Neutrophil (primary cell): Measurements from ENCODE around the gene SLC9A5.

Experiments
- H3K27ac ChIP-seq: fragments of 200-600 bp; sonication (generic); 2 replicates; pipeline ENCODE4 v1.5.1; 2016; ENCODE audit warnings: mild to moderate bottlenecking, moderate library complexity
- H3K27me3 ChIP-seq: fragments of 200-600 bp; sonication (generic); 2 replicates; pipeline ENCODE4 v1.6.0; 2016; ENCODE audit warnings: mild to moderate bottlenecking
- H3K36me3 ChIP-seq: fragments of 200-600 bp; sonication (generic); 2 replicates; pipeline ENCODE4 v1.5.1; 2017
- H3K4me1 ChIP-seq, 2 experiments: fragments of 200-600 bp in 1 of 2; sonication (generic) in 1 of 2; 1 replicate in 1 of 2; 2 replicates in 1 of 2; pipeline versions ENCODE4 v1.5.1 to v1.6.1; 2013 to 2016; ENCODE audit warnings: low read depth in 1 of 2, low read length in 1 of 2, mild to moderate bottlenecking in 1 of 2, moderate library complexity in 1 of 2; ENCODE audit not compliant: control insufficient read depth in 1 of 2, insufficient read depth in 1 of 2
- H3K4me3 ChIP-seq, 2 experiments: fragments of 200-600 bp in 1 of 2; sonication (generic) in 1 of 2; 1 replicate in 1 of 2; 2 replicates in 1 of 2; pipeline ENCODE4 v1.5.1; 2013 to 2016; ENCODE audit warnings: low read depth in 1 of 2, low read length in 1 of 2, mild to moderate bottlenecking in 1 of 2, moderate library complexity in 1 of 2
- H3K9me3 ChIP-seq: fragments of 200-600 bp; sonication (generic); 2 replicates; pipeline ENCODE4 v1.5.1; 2016
- TF ChIP-seq, protein P1 (sequence below): fragments of 200-600 bp; sonication (generic); IDR thresholded peaks from 2 replicates; pipeline ENCODE4 v1.5.1; 2016; ENCODE audit warnings: antibody characterized with exemption

Gene SLC9A5

DNA sequence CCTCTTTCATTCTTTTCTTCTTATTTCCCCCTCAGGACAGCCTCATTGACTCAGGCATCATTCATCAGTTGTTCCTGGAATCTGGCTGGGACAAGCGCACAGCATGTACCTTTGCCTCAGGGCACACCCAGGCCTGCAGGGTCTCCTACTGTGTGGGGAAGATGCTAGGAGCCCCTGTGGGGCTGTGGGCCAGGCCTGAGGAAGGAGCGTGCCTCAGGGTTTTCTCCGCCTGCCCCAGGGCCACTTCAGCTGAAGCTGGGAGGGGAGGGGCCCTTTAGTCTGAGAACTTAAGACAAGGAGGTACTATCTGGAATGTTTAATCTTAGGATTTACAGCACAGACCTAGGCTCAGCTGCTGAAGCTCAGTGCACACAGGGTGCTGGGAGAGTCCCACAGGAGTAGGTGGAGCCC is 41.9 kb upstream of the SLC9A5 start:
- TF ChIP-seq, protein P1, sequence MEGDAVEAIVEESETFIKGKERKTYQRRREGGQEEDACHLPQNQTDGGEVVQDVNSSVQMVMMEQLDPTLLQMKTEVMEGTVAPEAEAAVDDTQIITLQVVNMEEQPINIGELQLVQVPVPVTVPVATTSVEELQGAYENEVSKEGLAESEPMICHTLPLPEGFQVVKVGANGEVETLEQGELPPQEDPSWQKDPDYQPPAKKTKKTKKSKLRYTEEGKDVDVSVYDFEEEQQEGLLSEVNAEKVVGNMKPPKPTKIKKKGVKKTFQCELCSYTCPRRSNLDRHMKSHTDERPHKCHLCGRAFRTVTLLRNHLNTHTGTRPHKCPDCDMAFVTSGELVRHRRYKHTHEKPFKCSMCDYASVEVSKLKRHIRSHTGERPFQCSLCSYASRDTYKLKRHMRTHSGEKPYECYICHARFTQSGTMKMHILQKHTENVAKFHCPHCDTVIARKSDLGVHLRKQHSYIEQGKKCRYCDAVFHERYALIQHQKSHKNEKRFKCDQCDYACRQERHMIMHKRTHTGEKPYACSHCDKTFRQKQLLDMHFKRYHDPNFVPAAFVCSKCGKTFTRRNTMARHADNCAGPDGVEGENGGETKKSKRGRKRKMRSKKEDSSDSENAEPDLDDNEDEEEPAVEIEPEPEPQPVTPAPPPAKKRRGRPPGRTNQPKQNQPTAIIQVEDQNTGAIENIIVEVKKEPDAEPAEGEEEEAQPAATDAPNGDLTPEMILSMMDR: no peak
- H3K27me3 ChIP-seq: no peaks in the 10 kb centered on the region
- H3K4me1 ChIP-seq: no peaks in the 10 kb centered on the region
- H3K9me3 ChIP-seq: no peaks in the 10 kb centered on the region
- H3K4me3 ChIP-seq: no peak overlapping the region
- H3K36me3 ChIP-seq: peaks cover 70% of the 10 kb centered on the region
- no peak overlapping the region for H3K27ac ChIP-seq

GRCh38 chr16:67207249-67208091 is 41.3 kb upstream of the SLC9A5 start:
- TF ChIP-seq, protein P1: no peak
- Histone ChIP-seq H3K4me3 (no peak overlapping the region), H3K36me3 (peaks cover 64% of the 10 kb centered on the region), H3K4me1 (no peaks in the 10 kb centered on the region), H3K27ac (no peak overlapping the region), H3K27me3 (no peaks in the 10 kb centered on the region), H3K9me3 (no peaks in the 10 kb centered on the region)

DNA sequence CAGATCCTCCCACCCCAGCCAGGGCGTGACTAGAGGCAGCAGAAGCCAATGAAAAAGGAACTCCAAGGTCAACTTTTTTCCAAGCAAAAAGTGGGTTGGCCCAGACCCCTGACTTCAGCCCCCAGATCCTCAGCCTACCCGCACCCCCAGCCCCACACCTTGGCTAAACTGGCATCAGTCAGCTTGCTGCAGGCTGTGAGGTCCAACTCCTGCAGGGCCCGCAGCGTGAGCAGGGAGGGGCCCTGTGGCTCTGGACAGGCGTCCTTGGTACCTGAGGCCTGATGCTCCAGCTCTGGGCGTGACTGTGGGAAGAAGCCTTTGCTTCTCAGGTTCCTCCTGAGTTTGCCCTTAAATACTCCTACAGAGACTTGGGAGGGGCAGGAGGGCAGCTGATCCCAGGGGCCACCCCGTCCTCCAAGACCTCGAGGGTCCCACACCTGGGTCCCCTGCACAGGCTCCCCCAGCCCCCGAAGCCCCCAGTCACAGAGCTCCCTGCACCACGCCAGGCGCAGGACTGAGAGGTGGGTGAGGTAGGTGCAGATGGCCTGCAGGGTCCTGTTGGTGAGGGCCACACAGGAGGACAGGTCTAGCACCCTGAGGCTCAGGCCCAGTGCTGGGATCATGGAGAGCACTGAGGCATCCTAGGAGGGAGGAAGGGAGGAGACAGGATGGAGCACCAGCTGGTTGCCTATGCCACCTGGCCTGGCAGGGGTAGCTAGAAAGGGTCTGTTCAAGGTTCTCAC is 40.5 kb upstream of the SLC9A5 start:
- Histone ChIP-seq H3K27me3 (no peaks in the 10 kb centered on the region), H3K36me3 (peaks cover 55% of the 10 kb centered on the region), H3K4me1 (peaks cover 7 to 8% of the 10 kb centered on the region in 2 experiments), H3K27ac (no peak overlapping the region), H3K9me3 (no peaks in the 10 kb centered on the region), H3K4me3 (no peak overlapping the region)
- TF ChIP-seq, protein P1: no peak

DNA sequence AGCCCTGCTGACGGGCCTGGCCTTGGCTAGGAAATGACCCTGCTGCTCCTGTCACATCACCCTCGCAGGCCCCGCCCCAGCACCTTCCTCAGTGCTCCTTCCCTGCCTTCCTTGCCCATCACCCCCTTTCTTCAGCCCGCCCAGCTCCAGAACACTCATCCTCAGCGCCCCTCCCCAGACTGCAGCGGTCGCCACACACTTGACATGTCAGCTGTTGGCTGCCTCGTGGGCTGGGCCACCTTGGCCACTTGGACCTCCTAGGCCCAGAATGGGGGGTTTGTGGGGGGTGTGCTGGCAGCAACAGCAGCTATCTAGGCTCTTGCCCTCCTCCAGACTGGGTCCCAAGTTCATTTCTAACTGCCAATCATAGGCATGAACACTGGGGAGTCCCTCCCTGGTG is 39.2 kb upstream of the SLC9A5 start:
- Histone ChIP-seq H3K36me3 (peaks cover 43% of the 10 kb centered on the region), H3K9me3 (no peaks in the 10 kb centered on the region), H3K27ac (no peak overlapping the region), H3K27me3 (no peaks in the 10 kb centered on the region), H3K4me1 (peaks cover 9% of the 10 kb centered on the region in 2 experiments), H3K4me3 (no peak overlapping the region)
- TF ChIP-seq, protein P1: no peak

DNA sequence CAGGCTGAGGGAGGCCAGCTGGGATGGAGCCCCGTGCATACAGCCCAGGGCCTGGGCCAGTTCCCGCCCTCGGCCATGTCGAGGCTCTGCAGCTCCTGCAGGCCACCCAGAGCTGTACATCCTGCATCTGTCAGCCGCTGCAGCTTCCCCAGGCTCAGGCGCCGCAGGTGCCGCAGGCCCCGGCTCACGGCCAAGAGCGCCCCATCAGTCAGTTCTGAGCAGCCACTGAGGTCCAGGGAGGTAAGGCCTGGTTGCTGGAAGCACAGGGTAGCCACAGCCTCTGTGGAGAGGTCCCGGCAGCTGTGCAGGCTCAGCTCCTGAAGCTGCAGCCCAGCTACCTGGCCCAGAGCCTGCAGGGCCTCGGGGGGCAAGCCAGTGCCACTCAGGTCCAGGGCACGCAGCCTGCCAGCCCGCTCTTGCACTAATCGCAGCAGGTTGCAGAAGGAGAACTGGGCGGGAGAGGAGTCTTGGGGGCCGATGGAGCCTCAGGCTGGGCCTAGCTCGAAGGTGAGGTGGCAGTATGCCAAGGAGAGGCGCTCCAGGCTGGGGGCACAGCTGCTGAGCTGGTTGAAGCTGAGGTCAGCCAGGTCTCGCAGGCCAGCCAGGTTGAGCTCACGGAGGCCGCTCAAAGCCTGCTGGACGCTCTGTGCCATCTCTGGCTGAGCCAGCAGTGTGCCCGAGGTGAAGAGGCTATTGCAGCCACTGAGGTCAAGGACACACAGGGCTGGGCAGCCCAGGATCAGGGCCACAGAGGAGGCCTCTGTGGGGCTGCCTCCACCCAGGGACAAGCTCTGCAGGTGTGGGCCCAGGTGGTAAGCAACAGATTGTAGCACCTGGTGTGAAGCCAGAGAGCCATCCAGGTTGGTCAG is 38.5 kb upstream of the SLC9A5 start:
- Histone ChIP-seq H3K27me3 (no peaks in the 10 kb centered on the region), H3K9me3 (no peaks in the 10 kb centered on the region), H3K4me3 (no peak overlapping the region), H3K36me3 (peaks cover 40% of the 10 kb centered on the region), H3K4me1 (peaks cover 9% of the 10 kb centered on the region in 2 experiments), H3K27ac (no peak overlapping the region)
- TF ChIP-seq, protein P1: no peak
